HG03575 (cell line): ENCODE results near the gene PRAMEF7.
"Not testable (repeated sequence)": the region's sequence is repeated elsewhere in the genome, so short reads cannot be mapped to it uniquely, and the experiment has no call there.

Source experiments
- ATAC-seq: cut with Tn5 transposase; IDR thresholded peaks from one replicate; pipeline ENCODE4 v1.9.1; 2021; ENCODE audit not compliant: unreplicated experiment, insufficient number of reproducible peaks, low FRiP score; ENCODE audit errors: extremely low read depth

Gene PRAMEF7

DNA sequence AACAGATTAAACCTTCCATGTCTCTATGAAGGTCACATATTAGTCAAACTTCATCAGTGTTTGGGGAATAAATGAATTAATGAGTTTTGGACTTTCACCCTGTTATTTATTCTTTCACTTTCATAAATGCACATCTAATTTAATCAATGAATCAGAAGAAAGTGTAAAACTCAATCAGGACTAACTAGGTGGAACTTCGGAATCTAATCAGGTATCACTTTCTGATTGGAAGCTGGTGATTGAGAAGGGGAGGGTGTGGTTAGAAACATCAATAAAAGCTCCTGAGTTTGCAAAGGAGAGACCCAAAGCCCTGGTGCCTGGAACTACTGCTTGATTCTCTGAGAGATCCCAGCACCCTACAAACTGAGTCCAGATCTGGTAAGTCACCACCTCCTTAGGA lies at the start of gene PRAMEF7:
TSS of gene PRAMEF7 (plus strand) at position 301 of the 400 bp plus-strand sequence. CDS start 1,083 bp downstream, outside the sequence.
- ATAC-seq = not testable (repeated sequence)

DNA sequence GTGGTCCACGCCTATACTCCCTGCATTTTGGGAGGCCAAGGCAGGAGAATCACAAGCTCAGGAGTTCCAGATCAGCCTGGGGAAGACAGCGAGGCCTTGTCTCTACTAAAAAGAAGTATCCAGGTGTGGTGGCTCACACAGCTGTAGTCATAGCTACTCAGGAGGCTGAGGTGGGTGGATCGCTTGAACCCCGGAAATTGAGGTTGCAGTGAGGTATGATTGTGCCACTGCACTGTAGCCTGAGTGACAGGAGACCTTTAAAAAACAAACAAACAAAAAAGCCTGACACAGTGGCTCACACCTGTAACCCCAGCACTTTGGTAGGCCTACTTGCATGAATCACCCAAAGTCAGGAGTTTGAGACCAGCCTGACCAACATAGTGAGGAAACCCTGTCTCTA lies 38.0 kb upstream of the PRAMEF7 start:
- not testable (repeated sequence) for ATAC-seq

DNA sequence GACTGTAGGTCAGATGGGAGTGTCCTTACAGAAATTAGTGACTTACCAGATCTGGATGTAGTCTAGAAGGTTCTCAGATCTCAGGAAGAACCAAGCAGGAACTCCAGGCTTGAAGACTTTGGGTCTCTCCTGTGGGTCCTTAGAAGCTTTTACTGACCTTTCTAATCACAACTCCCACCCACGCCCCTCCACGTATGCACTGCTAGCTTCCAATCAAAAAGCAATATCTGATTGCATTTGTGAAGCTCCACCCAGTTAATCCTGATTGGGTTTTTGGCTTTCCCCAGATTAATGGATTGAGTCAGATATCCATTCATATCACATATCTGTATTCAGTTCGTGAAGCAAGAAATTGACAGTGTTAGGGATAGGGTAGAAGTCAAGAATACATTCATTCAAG lies 30.3 kb upstream of the PRAMEF7 start, which contains the start of gene PRAMEF4:
TSS of gene PRAMEF4 (minus strand) at position 101 of the 400 bp plus-strand sequence. CDS start 2,807 bp downstream, outside the sequence.
- ATAC-seq = not testable (repeated sequence)

DNA sequence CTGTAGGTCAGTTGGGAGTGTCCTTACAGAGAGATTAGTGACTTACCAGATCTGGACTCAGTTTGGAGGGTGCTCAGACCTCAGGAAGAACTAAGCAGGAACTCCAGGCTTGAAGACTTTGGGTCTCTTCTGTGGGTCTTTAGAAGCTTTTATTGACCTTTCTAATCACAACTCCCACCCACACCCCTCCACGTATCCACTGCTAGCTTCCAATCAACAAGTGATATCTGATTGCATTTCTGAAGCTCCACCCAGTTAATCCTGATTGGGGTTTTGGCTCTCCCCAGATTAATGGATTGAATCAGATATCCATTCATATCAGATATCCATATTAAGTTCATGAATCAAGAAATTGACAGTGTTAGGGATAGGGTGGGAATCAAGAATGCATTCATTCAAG lies 18.2 kb upstream of the PRAMEF7 start, which contains the start of gene PRAMEF10:
TSS of gene PRAMEF10 (minus strand) at position 101 of the 400 bp plus-strand sequence. CDS start 2,423 bp downstream, outside the sequence.
- not testable (repeated sequence) for ATAC-seq

DNA sequence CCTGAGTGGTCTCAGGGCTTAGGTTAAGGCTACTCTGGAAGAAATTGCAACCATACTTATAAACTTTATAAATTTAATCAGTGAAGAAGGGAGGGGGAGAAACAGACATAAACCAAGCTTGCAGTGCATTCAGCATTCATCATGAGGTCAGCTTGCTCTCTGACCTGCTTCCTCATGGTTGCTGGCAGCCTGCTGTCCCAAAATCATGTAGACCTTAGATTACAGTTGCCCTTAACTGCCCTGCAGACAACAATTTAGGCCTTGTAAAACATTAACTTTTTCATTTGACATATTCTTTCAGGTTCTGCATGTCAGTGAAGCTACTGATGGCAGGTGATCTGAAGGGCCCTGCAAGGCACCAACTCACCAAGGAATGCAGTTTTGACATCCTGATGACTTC lies 17.2 kb upstream of the PRAMEF7 start:
- ATAC-seq = not testable (repeated sequence)

DNA sequence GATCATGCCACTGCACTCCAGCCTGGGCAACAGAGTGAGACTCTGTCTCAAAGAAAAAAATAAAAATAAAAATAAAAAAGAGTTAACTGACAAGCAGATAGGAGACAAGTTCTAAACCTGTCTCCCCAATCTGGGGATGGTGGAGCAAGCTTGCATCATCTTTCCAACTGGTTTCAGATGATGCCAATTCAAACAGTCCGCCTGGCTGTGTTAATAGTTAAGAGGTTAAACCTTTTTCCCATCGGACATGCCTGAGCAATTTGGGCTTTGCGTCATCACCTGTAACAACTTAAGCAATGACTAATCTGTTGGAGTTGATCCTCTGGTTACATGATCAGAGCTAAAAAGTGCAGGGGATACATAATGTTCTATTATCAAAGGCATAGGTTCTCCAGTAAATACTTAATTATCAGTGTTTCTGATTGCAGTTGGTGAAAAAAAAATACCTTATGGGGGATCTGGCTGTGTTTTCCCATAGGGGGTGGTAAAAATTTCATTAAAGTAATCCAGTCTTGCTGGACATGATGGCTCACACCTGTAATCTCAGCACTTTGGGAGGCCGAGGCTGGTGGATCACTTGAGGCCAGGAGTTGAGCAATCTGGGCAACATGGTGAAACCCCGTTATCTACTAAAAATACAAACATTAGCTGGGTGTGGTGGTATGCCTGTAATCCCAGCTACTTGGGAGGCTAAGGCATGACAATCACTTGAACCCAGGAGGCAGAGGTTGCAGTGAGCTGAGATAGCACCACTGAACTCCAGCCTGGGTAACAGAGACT lies 12.4 kb upstream of the PRAMEF7 start:
- not testable (repeated sequence) for ATAC-seq

DNA sequence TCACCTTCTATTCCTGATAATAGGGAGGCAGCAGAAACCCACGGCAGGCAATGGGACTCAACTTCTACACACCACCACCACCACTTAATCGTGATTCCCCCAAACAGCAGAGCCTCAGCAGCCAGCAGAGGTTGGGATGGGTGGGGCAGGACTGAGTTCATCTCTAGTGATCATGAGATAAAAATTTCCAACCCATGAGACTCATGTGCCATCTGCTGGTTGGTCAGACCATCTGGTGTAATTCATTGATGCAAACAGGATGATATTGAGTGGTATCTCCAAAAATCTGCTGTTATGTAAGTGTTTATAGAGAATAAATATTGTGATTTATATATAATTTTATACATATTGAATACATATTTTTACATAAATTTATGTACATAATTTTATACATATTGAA lies 5.3 kb downstream of the PRAMEF7 start:
- ATAC-seq = not testable (repeated sequence)

DNA sequence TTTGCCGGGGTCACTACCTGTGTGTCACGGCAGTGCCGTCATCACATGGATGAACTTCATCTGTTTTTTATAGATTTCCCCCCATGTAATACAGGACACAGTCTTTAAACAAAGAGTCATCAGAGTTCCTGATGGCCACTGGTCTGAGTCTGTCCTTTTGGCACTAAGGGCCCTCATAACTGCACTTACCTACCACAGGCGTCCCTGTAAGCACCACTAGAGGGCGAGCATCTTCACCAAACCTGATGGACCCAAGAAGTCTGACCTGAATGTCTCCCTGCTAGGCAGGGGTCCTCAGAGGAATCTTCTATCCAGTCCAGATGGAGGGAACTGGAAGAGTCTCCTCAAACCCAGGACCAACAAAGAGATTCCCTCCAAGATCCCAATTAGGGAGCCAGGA lies 8.0 kb downstream of the PRAMEF7 start:
- ATAC-seq = not testable (repeated sequence)

DNA sequence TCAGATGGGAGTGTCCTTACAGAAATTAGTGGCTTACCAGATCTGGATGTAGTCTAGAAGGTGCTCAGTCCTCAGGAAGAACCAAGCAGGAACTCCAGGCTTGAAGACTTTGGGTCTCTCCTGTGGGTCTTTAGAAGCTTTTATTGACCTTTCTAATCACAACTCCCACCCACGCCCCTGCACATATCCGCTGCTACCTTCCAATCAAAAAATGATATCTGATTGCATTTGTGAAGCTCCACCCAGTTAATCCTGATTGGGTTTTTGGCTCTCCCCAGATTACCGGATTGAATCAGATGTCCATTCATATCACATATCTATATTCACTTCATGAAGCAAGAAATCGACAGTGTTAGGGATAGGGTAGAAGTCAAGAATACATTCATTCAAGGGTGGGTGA lies 31.1 kb downstream of the PRAMEF7 start, which contains the start of gene PRAMEF6:
TSS of gene PRAMEF6 (minus strand) at position 101 of the 400 bp plus-strand sequence. CDS start 5,062 bp downstream, outside the sequence.
- ATAC-seq = not testable (repeated sequence)
